ENCODE results near the gene LSMEM2. TPM values are rescaled to one million over a fixed set of nuclear protein-coding genes. Genes with fewer than 3 reads are reported as not detected.

The LSMEM2 gene
- total and polyA plus RNA-seq, 2 of the 8 experiments (the other 6 are each of a cell fraction or from before 2014, with no cell fraction given) = 0.58 to 0.68 TPM

GRCh38 chr3:50276762-50277101, 2.2 kb upstream of the LSMEM2 start (continued):
- no peak for TF ChIP-seq EZH2 (IDR thresholded peaks at IDR 0.05; ENCODE audit: low read depth, low read length, severe bottlenecking)
- TF ChIP-seq BACH1 (IDR thresholded peaks at IDR 0.05; ENCODE audit: low read length) = no peak
- TF ChIP-seq SIX5 (IDR thresholded peaks at IDR 0.05; ENCODE audit: low read depth, low read length) = no peak
- no peak for TF ChIP-seq TCF12 (IDR thresholded peaks at IDR 0.05; ENCODE audit: low read depth, low read length)
- no peak for TF ChIP-seq ASH2L (IDR thresholded peaks at IDR 0.05; ENCODE audit: low read length)
